CD4-positive, alpha-beta T cell treated with Interleukin-12 subunit alpha and Interleukin-12 subunit beta, for 1 hour (primary cell): ENCODE measurements around the gene IL22RA1.

Experiments
- DNase-seq: peaks from one replicate; pipeline ENCODE4 v3.0.0-alpha.2; 2020

The IL22RA1 gene

DNA sequence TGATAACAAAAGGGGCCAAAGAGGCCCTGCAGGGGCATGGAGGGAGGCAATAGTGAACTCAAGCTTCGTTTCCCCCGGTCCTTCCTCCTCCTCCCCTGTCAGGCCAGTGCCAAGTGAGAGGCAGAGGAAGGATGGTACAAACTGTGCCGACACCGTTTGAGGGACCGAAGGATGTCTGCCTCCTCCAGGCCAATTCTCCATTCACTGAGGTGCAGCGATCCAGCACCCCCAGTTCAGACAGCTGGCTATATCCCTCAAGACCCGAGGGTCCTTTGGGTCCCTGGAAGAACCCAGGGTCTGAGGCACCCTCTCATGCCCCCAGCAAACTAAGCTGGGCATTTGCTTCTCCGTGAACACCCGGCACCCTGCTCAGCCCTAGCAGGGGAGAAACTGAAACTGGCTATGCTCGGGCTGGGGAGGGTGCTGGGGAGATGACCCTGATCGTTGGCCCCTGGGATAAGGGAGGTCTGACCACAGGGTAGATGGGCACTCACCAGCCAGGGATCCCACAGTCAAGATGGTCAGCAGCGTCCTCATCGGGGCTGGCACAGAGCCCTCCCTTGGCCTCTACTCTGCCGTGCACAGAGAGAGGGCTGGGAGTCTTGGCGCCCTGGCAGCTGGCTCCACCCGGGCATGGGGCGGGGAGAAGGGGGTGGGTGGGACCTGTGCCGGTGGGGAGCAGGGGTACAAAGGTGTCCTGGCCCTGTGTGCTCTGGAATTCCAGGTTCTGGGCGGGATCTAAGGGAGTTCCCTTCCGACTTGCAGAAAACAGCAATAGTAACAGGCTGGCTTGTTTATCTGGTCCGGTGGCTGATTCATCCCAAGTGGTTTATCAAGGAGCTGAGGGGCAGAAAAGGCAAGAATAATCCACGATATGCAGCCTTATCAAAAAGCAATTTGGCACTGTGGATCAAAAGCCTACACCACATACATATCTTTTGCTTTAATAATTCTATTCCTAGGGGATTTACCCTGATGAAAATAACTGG is at the start of gene IL22RA1:
Gene IL22RA1 (minus strand): TSS at position 595 of the 989 bp plus-strand sequence. CDS start 58 bp downstream, at position 537.
- no peak for DNase-seq

DNA sequence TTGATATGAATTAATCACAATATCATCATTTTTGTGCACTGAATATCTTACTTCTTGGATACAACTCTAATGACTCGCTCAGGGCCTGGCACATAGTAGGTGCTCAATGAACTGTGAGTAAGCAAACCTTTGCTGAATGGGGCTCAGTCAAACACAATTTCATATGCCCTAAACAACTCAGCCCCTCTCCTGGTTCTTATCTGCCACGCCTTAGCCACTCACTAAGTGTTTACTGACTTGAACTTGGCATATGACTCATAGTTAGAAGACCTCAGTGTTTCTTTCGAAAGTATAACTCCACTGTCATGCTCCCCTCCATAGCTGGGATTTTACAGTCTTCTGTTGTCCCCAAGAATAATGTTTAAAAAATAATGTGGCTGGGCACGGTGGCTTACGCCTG is 48.9 kb upstream of the IL22RA1 start:
- DNase-seq = no peak

DNA sequence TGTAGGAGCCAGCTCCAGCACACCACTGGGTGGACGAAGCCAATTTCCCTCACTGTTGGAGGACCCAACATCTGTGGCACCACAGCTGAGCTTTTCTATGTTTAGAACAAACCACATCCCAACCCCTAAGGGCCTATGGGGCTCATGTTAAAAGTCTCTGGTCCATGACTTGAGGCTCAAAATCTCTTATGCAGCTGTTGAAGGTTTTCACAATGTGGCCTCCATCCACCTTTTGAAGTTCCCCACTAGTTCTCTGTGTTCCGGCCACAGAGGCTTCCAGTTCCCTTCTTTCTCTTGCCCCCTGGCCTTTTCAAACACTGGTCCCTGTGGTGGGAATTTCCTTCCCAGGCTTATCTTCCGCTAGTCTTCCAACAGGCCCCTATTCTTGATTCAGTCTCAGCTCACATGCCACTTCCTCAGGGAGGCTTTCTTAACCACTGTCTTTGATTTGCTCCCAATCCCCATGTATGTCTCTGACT is 48.1 kb upstream of the IL22RA1 start:
- no peak for DNase-seq

DNA sequence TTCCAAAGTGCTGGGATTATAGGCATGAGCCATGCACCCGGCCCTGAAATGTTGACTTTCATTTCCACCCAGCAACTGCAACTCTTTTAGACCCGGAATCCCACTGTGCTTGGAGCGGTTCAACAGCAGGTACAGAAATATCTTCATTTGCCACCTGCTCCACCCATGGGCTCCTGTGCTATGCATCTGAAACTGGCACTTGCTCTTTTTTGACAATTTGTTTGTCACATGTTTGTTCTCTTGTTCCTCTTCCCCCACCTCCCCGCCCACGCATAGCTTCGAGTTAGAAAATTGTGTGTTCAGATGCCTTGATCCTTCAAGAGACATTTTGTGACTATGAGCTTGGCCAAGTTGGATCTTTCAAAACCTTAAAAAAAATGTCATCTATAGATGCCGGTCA is 46.6 kb upstream of the IL22RA1 start:
- DNase-seq = peak; percentile 31

DNA sequence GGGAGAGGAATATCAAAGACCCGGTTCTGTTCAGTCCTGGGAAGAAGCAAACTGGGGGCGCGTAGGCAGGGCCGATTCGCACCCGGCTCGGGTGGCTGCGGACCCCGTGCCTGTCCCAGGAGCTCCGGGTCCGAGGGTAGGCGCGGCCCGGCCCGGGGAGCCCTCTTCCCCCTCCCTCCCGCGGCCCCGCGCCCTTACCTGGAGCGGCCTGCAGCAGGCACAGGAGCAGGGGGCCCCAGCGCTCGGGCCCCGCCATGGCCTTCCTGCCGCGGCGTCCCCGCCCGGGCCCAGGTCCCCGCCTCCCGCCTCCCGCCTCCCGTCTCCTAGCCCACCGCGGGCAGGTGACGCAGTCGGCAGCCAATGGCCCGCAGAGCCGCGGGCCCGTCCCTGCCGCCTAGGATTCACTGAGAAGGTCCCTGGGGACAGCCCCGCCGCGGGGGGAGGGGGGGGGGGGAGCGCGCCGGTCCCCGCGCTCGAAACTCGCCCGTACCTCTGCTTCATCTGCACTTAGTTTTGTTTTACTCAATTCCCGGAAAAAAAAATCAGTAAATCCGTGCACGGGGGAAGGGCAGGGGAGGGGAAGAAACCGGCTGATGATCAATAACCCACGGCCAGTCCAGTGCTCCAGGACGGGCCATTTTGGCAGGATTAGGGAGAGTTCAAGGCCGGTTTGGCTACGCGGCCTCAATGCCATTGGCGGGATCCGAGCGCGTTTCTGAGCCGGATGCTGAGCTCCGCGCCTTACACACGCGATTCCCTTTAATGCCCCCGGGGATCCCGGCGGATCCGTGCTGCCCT is 44.3 kb upstream of the IL22RA1 start, which contains the start of gene IFNLR1:
Gene IFNLR1 (minus strand): TSS at position 297 of the 798 bp plus-strand sequence. CDS start 41 bp downstream, at position 256.
- DNase-seq = peak; percentile 80

DNA sequence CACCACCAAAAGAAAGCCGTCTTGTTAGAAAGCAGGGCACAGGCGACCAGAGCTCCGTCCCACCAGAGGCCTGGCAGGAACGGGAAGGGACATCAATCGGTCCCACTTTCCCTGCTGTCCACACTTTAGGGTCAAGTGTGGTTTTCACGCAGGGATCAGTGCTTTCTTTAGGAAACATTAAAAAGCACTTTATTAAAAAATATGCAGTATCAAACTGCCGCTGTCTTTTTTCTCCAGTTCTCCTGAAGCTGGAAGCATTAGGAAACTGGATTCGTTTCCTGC is 43.7 kb upstream of the IL22RA1 start:
- no peak for DNase-seq

GRCh38 chr1:24186031-24186710 is 43.2 kb upstream of the IL22RA1 start:
- DNase-seq = no peak

DNA sequence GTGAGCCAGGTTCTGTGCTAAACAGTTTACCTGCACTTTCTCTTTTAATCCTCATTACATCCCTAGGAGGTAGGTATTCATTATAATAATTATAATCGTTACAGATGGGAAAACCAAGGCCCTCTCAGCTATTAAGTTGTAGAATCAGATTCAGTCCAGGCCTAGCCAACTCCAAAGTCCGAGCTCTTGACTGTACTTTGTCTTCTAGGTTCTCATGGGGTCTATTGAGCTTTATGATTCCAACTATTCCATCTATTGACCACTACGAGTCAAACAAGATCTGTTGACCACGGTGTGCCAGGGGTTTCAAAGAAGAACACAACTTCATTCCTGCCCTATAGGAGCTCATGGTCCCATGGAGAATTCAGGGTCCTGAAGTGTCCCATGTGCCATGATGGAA is 42.1 kb upstream of the IL22RA1 start:
- DNase-seq = no peak

DNA sequence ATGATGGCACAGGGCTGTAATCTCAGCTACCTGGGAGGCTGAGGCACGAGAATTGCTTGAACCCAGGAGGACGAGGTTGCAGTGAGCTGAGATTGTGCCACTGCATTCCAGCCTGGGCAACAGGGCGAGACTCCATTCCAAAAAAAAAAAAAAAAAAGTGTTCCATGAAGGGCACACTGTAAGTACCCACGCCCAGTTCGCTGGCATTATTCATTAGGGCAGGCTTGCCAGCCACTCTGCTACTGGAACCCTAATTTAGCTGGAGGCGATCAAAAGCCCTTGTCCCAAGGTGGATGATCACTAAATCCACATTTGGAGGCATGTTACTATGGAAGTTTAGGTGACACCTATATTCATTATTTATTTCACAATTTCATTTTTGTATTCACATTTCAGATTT is 39.1 kb upstream of the IL22RA1 start:
- DNase-seq = no peak

GRCh38 chr1:24181619-24182018 is 38.7 kb upstream of the IL22RA1 start:
- no peak for DNase-seq

DNA sequence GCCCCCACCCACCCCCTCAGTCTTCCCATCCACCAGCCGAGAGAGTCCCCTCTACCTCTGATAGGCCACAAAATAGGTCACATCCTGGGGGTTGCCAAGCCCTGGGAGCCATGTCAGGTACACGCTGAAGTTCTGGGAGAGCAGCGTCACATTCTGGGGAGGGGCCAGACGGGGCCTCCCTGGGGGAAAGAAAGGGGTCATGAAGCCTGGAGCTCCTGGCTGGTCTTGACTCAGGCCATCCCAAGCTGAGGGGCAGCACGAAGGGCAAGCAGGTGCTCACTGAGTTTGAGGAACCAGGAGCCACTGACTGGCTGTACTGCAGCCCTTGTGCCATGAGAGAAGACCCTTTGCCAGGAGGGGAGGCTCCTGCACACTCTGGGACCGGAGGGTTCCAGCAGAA is 37.7 kb upstream of the IL22RA1 start:
- no peak for DNase-seq

DNA sequence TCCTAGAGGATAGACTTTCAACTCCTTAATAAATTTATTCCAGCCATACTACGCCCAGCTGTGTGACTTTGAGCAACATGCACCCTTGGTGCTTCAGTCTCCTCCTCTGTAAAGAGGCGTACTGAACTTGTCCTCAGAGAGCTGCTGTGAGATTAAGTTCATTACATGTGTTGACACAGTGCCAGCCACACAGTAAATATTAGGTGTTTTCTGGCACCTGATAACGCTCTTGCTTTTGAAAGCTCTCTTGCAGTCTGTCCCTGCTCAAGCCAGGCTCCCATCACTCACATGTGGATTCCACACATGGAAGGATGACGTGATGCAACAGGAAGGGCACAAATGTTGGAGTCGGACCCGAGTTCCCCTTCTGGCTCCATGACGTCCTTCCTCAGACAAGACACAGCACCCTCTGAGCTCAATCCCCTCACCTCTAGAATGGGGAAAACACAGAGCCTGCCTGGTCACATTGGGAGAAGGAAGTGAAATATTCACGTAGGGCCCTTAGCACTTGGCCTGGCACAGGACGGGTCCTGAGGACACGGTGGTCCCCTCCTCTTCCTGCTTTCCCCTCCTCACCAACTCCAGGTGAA is 36.4 kb upstream of the IL22RA1 start:
- no peak for DNase-seq

DNA sequence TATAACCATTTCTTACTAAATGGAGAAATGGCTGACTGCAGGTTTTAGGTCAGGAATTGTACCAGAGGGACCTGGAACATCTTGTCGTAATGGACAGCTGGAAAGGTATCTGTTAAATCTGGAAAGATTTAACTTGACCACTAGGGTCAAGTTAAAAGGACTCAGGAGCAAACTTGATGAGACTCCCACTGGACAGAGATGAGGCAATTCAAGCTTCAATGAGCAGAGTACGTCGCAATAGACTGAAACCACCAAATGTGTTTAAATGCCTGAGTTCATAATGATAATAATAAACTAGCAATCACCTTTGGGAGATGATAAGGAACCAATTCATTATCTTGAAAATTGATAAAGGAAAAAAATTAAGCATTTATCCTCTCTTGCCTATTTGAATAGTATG is 35.5 kb upstream of the IL22RA1 start:
- DNase-seq = no peak

DNA sequence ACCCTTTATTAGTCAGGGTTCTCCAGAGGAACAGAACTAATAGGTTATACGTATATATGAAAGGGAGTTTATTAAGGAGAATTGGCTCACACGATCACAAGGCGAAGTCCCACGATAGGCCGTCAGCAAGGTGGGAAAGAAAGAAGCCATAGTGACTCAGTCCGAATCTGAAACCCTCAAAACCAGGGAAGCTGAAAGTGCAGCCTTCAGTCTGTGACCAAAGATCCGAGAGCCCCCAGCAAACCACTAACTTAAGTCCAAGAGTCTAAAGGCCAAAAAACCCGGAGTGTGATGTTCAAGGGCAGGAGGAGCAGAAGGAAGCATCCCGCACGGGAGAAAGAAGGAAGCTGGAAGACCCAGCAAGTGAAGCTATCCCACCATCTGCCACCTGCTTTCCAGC is 34.2 kb upstream of the IL22RA1 start:
- DNase-seq = no peak

DNA sequence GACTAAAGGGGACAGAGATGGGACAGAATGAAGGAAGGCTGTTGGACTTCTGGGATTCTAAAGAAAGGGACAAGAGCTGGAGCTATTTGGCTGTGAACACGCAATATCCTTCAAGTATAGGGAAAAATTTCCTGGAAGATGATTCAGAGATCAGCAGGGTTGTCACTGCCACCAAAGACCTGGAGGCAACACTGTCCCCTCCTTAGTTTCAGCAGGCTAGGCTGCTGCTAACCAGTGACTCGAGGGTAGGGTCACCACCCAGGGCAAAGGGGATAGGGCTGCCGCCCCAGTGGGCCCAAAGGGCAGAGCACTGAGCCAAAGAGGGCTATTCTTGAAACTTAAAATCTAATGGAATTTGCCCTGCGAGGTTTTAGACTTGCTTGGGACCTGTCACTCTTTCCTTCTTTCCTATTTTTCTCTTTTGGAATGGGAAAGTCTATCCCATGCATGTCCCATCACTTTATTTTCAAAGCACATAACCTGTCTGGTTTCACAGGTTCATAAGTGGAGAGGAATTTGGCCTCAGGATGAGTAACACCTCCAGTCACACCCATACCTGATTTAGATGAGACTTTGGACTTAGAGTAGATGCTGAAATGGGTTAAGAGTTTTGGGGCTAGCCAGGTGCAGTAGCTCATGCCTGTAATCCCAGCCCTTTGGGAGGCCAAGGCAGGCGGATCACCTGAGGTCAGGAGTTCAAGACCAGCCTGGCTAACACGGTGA is 32.3 kb upstream of the IL22RA1 start:
- no peak for DNase-seq

GRCh38 chr1:24173638-24174575 is 31.0 kb upstream of the IL22RA1 start:
- no peak for DNase-seq

DNA sequence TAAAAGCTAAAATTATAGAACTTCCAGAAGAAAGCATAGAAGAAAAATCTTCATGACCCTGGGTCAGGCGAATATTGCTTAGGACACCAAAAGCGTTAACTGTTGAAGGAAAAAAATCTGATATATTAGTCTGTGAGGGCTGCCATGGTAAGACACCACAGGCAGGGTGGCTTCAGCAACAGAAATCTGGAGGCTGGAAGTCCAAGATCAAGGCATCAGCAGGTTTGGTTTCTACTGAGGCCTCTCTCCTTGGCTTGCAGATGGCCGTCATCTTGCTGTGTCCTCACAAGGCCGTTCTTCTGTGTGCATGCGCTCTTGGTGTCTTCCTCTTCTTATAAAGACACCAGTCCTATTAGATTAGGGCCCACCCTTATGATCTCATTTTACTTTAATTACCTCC is 29.7 kb upstream of the IL22RA1 start:
- DNase-seq = no peak

- no peak for DNase-seq
Measured at GRCh38 chr1:24169286-24169685, 26.3 kb upstream of the IL22RA1 start.

- DNase-seq = no peak
Measured at GRCh38 chr1:24168245-24168644, 25.3 kb upstream of the IL22RA1 start.

DNA sequence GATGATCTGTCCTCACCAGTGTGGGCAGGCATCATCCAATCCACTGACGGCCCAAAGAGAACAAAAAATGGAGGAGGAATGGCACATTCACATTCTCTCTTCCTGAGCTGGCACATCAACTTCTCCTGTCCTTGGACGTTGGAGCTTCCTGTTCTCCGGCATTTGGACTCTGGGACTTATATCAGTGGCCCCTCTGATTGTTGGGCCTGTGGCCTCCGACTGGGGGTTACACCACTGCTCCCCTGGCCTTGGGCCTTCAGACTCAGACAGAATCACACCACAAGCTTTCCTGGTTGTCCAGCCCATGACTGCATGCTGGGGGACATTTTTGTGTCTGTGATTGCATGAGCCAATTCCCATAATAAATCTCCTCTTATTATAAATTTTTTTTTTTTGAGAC is 24.1 kb upstream of the IL22RA1 start:
- no peak for DNase-seq

DNA sequence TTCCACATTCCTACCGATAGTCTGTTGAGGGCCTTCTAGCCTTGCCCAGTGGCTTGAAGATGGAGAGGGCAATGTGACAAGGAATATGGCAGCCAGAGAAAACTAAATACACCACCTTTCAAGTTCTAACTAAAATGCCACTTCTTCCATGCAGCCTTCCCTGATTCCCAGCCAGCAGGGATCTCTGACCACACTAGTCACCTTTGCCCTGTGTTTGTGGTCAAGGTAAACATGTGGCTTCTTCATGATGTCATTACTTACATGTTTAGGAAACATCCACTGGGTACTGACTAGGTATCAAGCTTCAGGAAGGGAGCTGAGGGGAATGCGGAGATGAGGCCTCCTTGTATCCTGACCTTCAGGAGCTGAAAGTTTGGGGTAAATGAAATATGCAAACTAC is 22.6 kb upstream of the IL22RA1 start:
- no peak for DNase-seq
